Measurements from ENCODE around the gene MTM1. TPM values are rescaled to one million over a fixed set of nuclear protein-coding genes. Genes with fewer than 3 reads are reported as not detected.

Gene MTM1
- total RNA-seq, 1 experiment from 2014 or later, result 22.9 TPM

DNA sequence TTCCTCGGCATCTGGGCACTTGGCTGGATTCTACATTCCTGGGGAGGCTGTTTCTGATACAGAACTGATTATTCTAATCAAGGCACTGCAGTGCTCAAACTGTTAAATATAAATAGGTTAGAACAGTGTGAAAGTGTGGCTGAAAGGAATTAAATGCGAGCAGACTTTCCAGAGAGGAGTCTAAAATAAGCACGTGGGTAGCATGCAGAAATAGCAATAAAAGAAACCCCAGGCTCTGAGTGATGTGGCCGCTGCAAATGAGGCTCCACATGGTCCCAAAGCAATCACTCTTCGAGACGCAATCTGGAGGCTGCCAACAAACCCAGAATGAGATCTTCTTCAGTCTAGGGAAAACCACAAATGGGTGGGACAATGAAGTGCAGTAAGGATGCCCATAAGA lies 30.6 kb upstream of the MTM1 start:
- Histone ChIP-seq H3K4me3 (no peak overlapping the region), H3K9me3 (ENCODE audit: insufficient read depth, low read depth) (peaks cover 11% of the 10 kb centered on the region), H3K4me1 (replicated peaks; ENCODE audit: insufficient read depth) (no peaks in the 10 kb centered on the region), H3F3A (ENCODE audit: insufficient read depth, low read depth) (no peaks in the 10 kb centered on the region), H3K79me2 (ENCODE audit: low read depth) (no peaks in the 10 kb centered on the region), H2AFZ (no peak overlapping the region), H3K4me2 (no peak overlapping the region), H3K27me3 (ENCODE audit: insufficient read depth, low read depth) (0 out of 2 replicates have a peak, but pooled peaks cover 10% of the 10 kb centered on the region), H3K9me2 (ENCODE audit: insufficient read depth) (no peaks in the 10 kb centered on the region), H3K27ac (no peak overlapping the region), H4K20me1 (ENCODE audit: insufficient read depth) (no peaks in the 10 kb centered on the region), H3K36me3 (ENCODE audit: low read depth) (no peaks in the 10 kb centered on the region)
- intact Hi-C loops (cut with micrococcal nuclease; ENCODE audit: unreplicated experiment), result no loop called here
- DNase-seq, result no peak
- no peak for TF ChIP-seq EZH2 (IDR thresholded peaks at IDR 0.05; ENCODE audit: low read depth)
- TF ChIP-seq, protein P1, sequence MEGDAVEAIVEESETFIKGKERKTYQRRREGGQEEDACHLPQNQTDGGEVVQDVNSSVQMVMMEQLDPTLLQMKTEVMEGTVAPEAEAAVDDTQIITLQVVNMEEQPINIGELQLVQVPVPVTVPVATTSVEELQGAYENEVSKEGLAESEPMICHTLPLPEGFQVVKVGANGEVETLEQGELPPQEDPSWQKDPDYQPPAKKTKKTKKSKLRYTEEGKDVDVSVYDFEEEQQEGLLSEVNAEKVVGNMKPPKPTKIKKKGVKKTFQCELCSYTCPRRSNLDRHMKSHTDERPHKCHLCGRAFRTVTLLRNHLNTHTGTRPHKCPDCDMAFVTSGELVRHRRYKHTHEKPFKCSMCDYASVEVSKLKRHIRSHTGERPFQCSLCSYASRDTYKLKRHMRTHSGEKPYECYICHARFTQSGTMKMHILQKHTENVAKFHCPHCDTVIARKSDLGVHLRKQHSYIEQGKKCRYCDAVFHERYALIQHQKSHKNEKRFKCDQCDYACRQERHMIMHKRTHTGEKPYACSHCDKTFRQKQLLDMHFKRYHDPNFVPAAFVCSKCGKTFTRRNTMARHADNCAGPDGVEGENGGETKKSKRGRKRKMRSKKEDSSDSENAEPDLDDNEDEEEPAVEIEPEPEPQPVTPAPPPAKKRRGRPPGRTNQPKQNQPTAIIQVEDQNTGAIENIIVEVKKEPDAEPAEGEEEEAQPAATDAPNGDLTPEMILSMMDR (conservative IDR thresholded peaks at IDR 0.05), result no peak
- no TSS peak for BruUV-seq (replicated peaks)
- POLR2A ChIA-PET (ENCODE audit: unreplicated experiment), result no interaction called here
- CTCF ChIA-PET, result no interaction called here

GRCh38 chrX:150540965-150541364 lies 27.5 kb upstream of the MTM1 start:
- Histone ChIP-seq H2AFZ (no peak overlapping the region), H3K4me1 (replicated peaks; ENCODE audit: insufficient read depth) (no peaks in the 10 kb centered on the region), H3F3A (ENCODE audit: insufficient read depth, low read depth) (no peaks in the 10 kb centered on the region), H3K4me2 (no peak overlapping the region), H3K36me3 (ENCODE audit: low read depth) (no peaks in the 10 kb centered on the region), H4K20me1 (ENCODE audit: insufficient read depth) (no peaks in the 10 kb centered on the region), H3K79me2 (ENCODE audit: low read depth) (no peaks in the 10 kb centered on the region), H3K9me3 (ENCODE audit: insufficient read depth, low read depth) (peaks cover 9% of the 10 kb centered on the region), H3K9me2 (ENCODE audit: insufficient read depth) (no peaks in the 10 kb centered on the region), H3K4me3 (no peak overlapping the region), H3K27ac (no peak overlapping the region), H3K27me3 (ENCODE audit: insufficient read depth, low read depth) (0 out of 2 replicates have a peak, but pooled peaks cover 10% of the 10 kb centered on the region)
- no peak for TF ChIP-seq EZH2 (IDR thresholded peaks at IDR 0.05; ENCODE audit: low read depth)
- TF ChIP-seq, protein P1 (conservative IDR thresholded peaks at IDR 0.05), result no peak
- DNase-seq, result no peak
- CTCF ChIA-PET, result no interaction called here
- BruUV-seq (replicated peaks), result no TSS peak
- POLR2A ChIA-PET (ENCODE audit: unreplicated experiment), result no interaction called here
- intact Hi-C loops (cut with micrococcal nuclease; ENCODE audit: unreplicated experiment), result no loop called here

DNA sequence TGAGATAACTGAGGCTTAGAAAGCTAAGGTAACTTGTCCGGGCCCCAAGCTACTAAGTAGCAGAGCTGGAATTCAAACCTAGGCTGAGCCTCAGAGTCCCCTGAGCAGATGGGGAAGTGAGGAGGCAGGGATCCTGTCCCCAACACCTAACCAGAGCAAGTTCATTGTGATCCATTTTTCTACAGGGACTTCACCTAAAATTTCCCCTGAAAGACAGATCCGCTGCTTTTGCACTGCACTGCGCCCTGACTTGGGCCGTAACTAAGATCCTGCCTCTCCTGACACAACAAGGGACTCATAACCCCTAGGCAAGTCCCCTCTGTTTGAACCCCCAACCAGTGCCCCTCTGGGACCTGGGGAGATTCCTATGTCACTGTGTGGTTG lies 25.6 kb upstream of the MTM1 start:
- BruUV-seq (replicated peaks), result no TSS peak
- CTCF ChIA-PET, result no interaction called here

More for the DNA sequence above, 25.6 kb upstream of the MTM1 start:
- no peaks in the 10 kb centered on the region for H3K9me2 ChIP-seq (ENCODE audit: insufficient read depth)
- no peaks in the 10 kb centered on the region for H3K4me1 ChIP-seq (replicated peaks; ENCODE audit: insufficient read depth)
- no peaks in the 10 kb centered on the region for H3K36me3 ChIP-seq (ENCODE audit: low read depth)
- no peaks in the 10 kb centered on the region for H3K79me2 ChIP-seq (ENCODE audit: low read depth)
- no peak overlapping the region for H2AFZ ChIP-seq
- H3K9me3 ChIP-seq (ENCODE audit: insufficient read depth, low read depth), result no peaks in the 10 kb centered on the region; the same call in 1 of the 2 replicates
- no peak overlapping the region for H3K4me3 ChIP-seq
- intact Hi-C loops (cut with micrococcal nuclease; ENCODE audit: unreplicated experiment), result no loop called here
- POLR2A ChIA-PET (ENCODE audit: unreplicated experiment), result no interaction called here
- no peak for DNase-seq
- no peaks in the 10 kb centered on the region for H4K20me1 ChIP-seq (ENCODE audit: insufficient read depth)
- no peaks in the 10 kb centered on the region for H3F3A ChIP-seq (ENCODE audit: insufficient read depth, low read depth)
- no peak overlapping the region for H3K4me2 ChIP-seq
- 0 out of 2 replicates have a peak, but pooled peaks cover 10% of the 10 kb centered on the region for H3K27me3 ChIP-seq (ENCODE audit: insufficient read depth, low read depth)
- no peak overlapping the region for H3K27ac ChIP-seq
- TF ChIP-seq EZH2 (IDR thresholded peaks at IDR 0.05; ENCODE audit: low read depth), result no peak
- TF ChIP-seq, protein P1 (conservative IDR thresholded peaks at IDR 0.05), result no peak

Data from PC-9 (cell line).